Vagina (tissue), 2 donors: ENCODE results near the gene IL32. TPM values are rescaled to one million over a fixed set of nuclear protein-coding genes. Genes with fewer than 3 reads are reported as not detected.

Experiments used
- DNase-seq, 2 donors: peaks; one replicate each; pipeline ENCODE4 v3.0.0-alpha.2; 2017; ENCODE audit errors: extremely low spot score in 2 of 2
- H3K27ac ChIP-seq: fragments of 200-600 bp; sonication (generic); one replicate; pipeline ENCODE4 v1.5.1; 2019
- H3K27me3 ChIP-seq: fragments of 200-600 bp; sonication (generic); one replicate; pipeline ENCODE4 v1.5.1; 2019
- H3K36me3 ChIP-seq, 2 donors: fragments of 200-600 bp; sonication (generic); one replicate each; pipeline ENCODE4 v1.5.1; 2017 to 2019
- H3K4me1 ChIP-seq: fragments of 200-600 bp; sonication (generic); one replicate; pipeline ENCODE4 v1.5.1; 2019
- H3K4me3 ChIP-seq, 2 donors: fragments of 200-600 bp; sonication (generic); 1 replicate in 1 of 2; 2 replicates in 1 of 2; pipeline ENCODE4 v1.5.1; 2016 to 2019
- H3K9me3 ChIP-seq: fragments of 200-600 bp; sonication (generic); one replicate; pipeline ENCODE4 v1.5.1; 2019
- CTCF ChIP-seq, 3 experiments: fragments of 450-650 bp in 2 of 3; fragments of 200-600 bp in 1 of 3; sonication (generic) in 1 of 3; IDR thresholded peaks; one replicate each; pipeline ENCODE4 v1.5.1; 2017 to 2019; ENCODE audit warnings: antibody characterized with exemption in 3 of 3, mild to moderate bottlenecking in 2 of 3, moderate library complexity in 2 of 3
- POLR2A ChIP-seq, 2 donors: fragments of 450-650 bp; IDR thresholded peaks; one replicate each; pipeline ENCODE4 v1.6.1; 2017; ENCODE audit warnings: antibody characterized with exemption in 2 of 2, mild to moderate bottlenecking in 2 of 2, moderate library complexity in 2 of 2
- POLR2AphosphoS5 ChIP-seq, 2 donors: sonication (generic); formaldehyde crosslinking; IDR thresholded peaks; one replicate each; pipeline ENCODE4 v1.9.0; 2017; ENCODE audit warnings: antibody characterized with exemption in 2 of 2, mild to moderate bottlenecking in 2 of 2, low read depth in 1 of 2; ENCODE audit not compliant: insufficient read depth in 1 of 2
- intact Hi-C: fragments of 100-400 bp; cut with DNase I; formaldehyde crosslinking; loops from one replicate; pipeline ENCODE4 v1.15.1; 2023
- total RNA-seq: library from RNA; depleted of rRNA; stranded (reverse); fragments of >200 nt; gene quantifications from one replicate; pipeline ENCODE4 v1.2.3, GENCODE V29; 2016

IL32 gene
- total RNA-seq, 1 donor from 2014 or later: 13.0 TPM

- Histone ChIP-seq H3K36me3 (no peaks in the 10 kb centered on the region), H3K9me3 (no peaks in the 10 kb centered on the region), H3K4me3 (no peak overlapping the region), H3K27me3 (peaks cover 10% of the 10 kb centered on the region), H3K4me1 (peaks cover 13% of the 10 kb centered on the region), H3K27ac (no peak overlapping the region)
- TF ChIP-seq POLR2A (IDR thresholded peaks at IDR 0.05): no peak
- no peak for TF ChIP-seq CTCF (IDR thresholded peaks at IDR 0.05)
- intact Hi-C loops: no loop called here
- DNase-seq: no peak
These were observed 27.2 kb upstream of the IL32 start for GRCh38 chr16:3038256-3038655.

- Histone ChIP-seq H3K4me3 (no peak overlapping the region), H3K36me3 (no peaks in the 10 kb centered on the region), H3K27me3 (peaks cover 14% of the 10 kb centered on the region), H3K9me3 (no peaks in the 10 kb centered on the region), H3K4me1 (peaks cover 13% of the 10 kb centered on the region), H3K27ac (no peak overlapping the region)
- TF ChIP-seq POLR2AphosphoS5 (IDR thresholded peaks at IDR 0.05; ENCODE audit: insufficient read depth in 1 of 2, low read depth in 1 of 2) (no peak), CTCF (IDR thresholded peaks at IDR 0.05) (no peak), POLR2A (IDR thresholded peaks at IDR 0.05) (no peak)
- intact Hi-C loops: no loop called here
- DNase-seq: no peak
These were observed 26.5 kb upstream of the IL32 start for GRCh38 chr16:3038896-3039295.

GRCh38 chr16:3042376-3042775 is 23.1 kb upstream of the IL32 start:
- no peak for DNase-seq
- TF ChIP-seq CTCF (IDR thresholded peaks at IDR 0.05) (no peak), POLR2A (IDR thresholded peaks at IDR 0.05) (no peak), POLR2AphosphoS5 (IDR thresholded peaks at IDR 0.05; ENCODE audit: insufficient read depth in 1 of 2, low read depth in 1 of 2) (no peak)
- intact Hi-C loops: no loop called here
- H3K4me3 ChIP-seq: no peak overlapping the region
- H3K27me3 ChIP-seq: peaks cover 26% of the 10 kb centered on the region
- no peaks in the 10 kb centered on the region for H3K36me3 ChIP-seq
- H3K4me1 ChIP-seq: peaks cover 26% of the 10 kb centered on the region
- no peaks in the 10 kb centered on the region for H3K9me3 ChIP-seq
- H3K27ac ChIP-seq: no peak overlapping the region

- Histone ChIP-seq H3K9me3 (no peaks in the 10 kb centered on the region), H3K27me3 (peaks cover 33% of the 10 kb centered on the region), H3K4me3 (no peak overlapping the region), H3K36me3 (no peaks in the 10 kb centered on the region), H3K27ac (no peak overlapping the region), H3K4me1 (peaks cover 26% of the 10 kb centered on the region)
- intact Hi-C loops: no loop called here
- no peak for TF ChIP-seq POLR2AphosphoS5 (IDR thresholded peaks at IDR 0.05; ENCODE audit: insufficient read depth in 1 of 2, low read depth in 1 of 2)
- no peak for TF ChIP-seq CTCF (IDR thresholded peaks at IDR 0.05)
- no peak for TF ChIP-seq POLR2A (IDR thresholded peaks at IDR 0.05)
- DNase-seq: no peak
These were observed 20.7 kb upstream of the IL32 start for GRCh38 chr16:3044708-3045107.

- DNase-seq: no peak
- no peaks in the 10 kb centered on the region for H3K9me3 ChIP-seq
- peak within 1 kb of the TSS; percentile 46 to 51 for H3K4me3 ChIP-seq
- TF ChIP-seq POLR2AphosphoS5 (IDR thresholded peaks at IDR 0.05; ENCODE audit: insufficient read depth in 1 of 2, low read depth in 1 of 2): no peak
- H3K36me3 ChIP-seq: no peaks in the 10 kb centered on the region
- intact Hi-C loops: no loop called here
- peaks cover 33% of the 10 kb centered on the region for H3K27me3 ChIP-seq
- peaks cover 26% of the 10 kb centered on the region for H3K4me1 ChIP-seq
- no peak within 1 kb of the TSS for H3K27ac ChIP-seq
These were observed 19.4 kb upstream of the IL32 start, which contains the start of gene MMP25 for GRCh38 chr16:3045758-3046640. TSS of gene MMP25 (plus strand) at chr16:3046561. CDS start at chr16:3046918, 357 bp downstream.
